Astrocyte (in vitro differentiated cells and primary cell): ENCODE results near the gene PYCARD.

Source experiments
- CTCF ChIP-seq: IDR thresholded peaks from 2 replicates; pipeline ENCODE4 v1.5.1; 2011; ENCODE audit warnings: low read depth, mild to moderate bottlenecking, inconsistent platforms, low read length, moderate library complexity; ENCODE audit not compliant: insufficient read depth
- EZH2 ChIP-seq: IDR thresholded peaks from 2 replicates; pipeline ENCODE4 v1.6.1; 2012; ENCODE audit warnings: mild to moderate bottlenecking, low read length, inconsistent platforms; ENCODE audit not compliant: insufficient read depth

DNA sequence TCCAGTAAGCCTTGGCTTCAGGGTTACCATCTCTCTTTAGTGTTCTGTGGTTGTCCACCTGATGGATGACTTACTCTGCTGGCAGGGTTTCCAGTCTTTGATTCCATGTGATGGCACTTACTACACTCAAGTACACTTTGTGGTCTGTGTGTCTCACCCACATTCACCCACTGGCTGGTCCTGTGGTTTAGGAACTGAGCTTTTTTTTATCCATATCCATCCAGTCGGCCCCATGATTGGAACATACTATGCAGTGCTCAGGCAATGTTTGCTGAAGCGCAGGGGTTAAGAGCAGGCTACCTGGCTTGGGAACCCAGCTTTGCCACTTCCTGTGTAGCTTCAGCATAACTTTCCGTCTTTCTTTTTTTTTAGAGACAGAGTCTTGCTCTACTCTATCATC, 25.4 kb downstream of the PYCARD start:
- no peak for TF ChIP-seq CTCF
- TF ChIP-seq EZH2, result no peak
